SH-SY5Y (cell line): Measurements from ENCODE around the gene A1CF.

Source experiments
- GATA2 ChIP-seq: IDR thresholded peaks from 2 replicates; pipeline ENCODE4 v1.6.1; 2011; ENCODE audit warnings: mild to moderate bottlenecking, low read depth, low read length
- GATA3 ChIP-seq: IDR thresholded peaks from 2 replicates; pipeline ENCODE4 v1.6.1; 2011; ENCODE audit warnings: low read depth, mild to moderate bottlenecking, low read length, moderate library complexity

DNA sequence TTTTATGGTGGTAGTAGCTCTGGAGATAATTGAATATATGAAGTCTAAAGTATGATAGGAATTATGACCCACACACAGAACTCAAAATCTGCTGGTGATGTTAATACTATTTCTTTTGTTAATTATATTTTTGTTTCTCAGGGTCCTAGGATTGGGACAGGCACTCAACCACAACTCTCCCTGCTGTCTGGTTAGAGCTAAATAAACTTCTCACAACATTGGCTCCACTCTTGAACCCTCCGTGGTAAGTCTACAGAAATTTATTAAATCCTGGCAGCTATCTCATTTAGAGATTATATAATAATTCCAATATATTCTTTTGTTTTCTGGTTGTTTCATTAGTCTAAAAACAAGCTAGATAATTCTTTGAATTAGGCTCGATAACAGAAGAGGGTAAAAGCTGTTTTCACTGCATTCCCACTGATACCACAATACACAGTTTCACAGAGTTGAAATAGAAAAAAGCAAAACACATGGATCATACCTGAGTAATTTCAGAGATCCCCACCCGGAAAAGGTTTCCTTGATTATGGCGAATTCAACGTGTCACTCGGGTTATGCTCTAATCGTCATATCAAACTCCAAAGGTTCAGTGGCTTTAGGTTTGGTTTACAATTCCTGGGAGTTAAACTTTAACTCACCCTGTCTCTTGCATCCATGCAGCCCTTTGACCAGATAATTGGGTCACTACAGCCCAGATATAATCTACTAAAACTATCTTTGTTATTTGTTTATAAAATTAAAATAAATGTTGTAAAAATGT is at the start of gene A1CF:
- no peak for TF ChIP-seq GATA3
- TF ChIP-seq GATA2, result no peak
